Endothelial cell of umbilical vein (primary cell): ENCODE measurements around the gene RTKN2. TPM values are rescaled to one million over a fixed set of nuclear protein-coding genes. Genes with fewer than 3 reads are reported as not detected.
"Not testable (repeated sequence)": the region's sequence is repeated elsewhere in the genome, so short reads cannot be mapped to it uniquely, and the experiment has no call there.

ENCODE experiments used
- BruUV-seq: library from RNA; stranded (reverse); fragments of 400-500 nt; replicated peaks from 2 replicates; lab custom pipeline; 2021; lab: Mats Ljungman, UMichigan
- CTCF ChIA-PET: fragments of 300-600, 350-600 bp; sonication (Branson Sonifier 250); formaldehyde crosslinking; loops from one replicate; lab custom pipeline; 2021; ENCODE audit warnings: antibody characterized with exemption, inconsistent platforms; lab: Charles Lee
- POLR2A ChIA-PET: fragments of 300-600, 350-600 bp; sonication (Branson Sonifier 250); formaldehyde crosslinking; loops from one replicate; lab custom pipeline; 2021; ENCODE audit warnings: antibody characterized with exemption, inconsistent platforms; lab: Charles Lee
- DNase-seq: peaks from one replicate; pipeline ENCODE4 v3.0.0-alpha.2; 2011; ENCODE audit warnings: low read depth, low spot score
- FAIRE-seq: peaks from 2 replicates; lab custom pipeline; 2011; peaks lifted over from hg19 to GRCh38; lab: Jason Lieb, UNC
- H2AFZ ChIP-seq: 2 replicates; pipeline ENCODE4 v1.6.0; 2012; ENCODE audit warnings: low read depth, low read length, control low read depth, inconsistent platforms
- H3K27ac ChIP-seq: 2 replicates; pipeline ENCODE4 v1.5.1; 2011; ENCODE audit warnings: low read depth, mild to moderate bottlenecking, control low read depth, low read length, moderate library complexity; ENCODE audit not compliant: insufficient read depth
- H3K27me3 ChIP-seq, 2 experiments: 2 replicates each; pipeline versions ENCODE4 v1.6.0 to v1.6.1; 2011; ENCODE audit warnings: low read length in 2 of 2, mixed read lengths in 1 of 2; ENCODE audit not compliant: control insufficient read depth in 2 of 2, insufficient read depth in 2 of 2
- H3K36me3 ChIP-seq, 2 experiments: 2 replicates in 1 of 2; 3 replicates in 1 of 2; pipeline ENCODE4 v1.5.1; 2011; ENCODE audit warnings: low read length in 2 of 2, mild to moderate bottlenecking in 1 of 2, moderate library complexity in 1 of 2; ENCODE audit not compliant: control insufficient read depth in 2 of 2, insufficient read depth in 2 of 2; ENCODE audit errors: extremely low read depth in 1 of 2
- H3K4me1 ChIP-seq: 3 replicates; pipeline ENCODE4 v1.5.1; 2011; ENCODE audit warnings: mild to moderate bottlenecking, low read length; ENCODE audit not compliant: control insufficient read depth, insufficient read depth; ENCODE audit errors: extremely low read depth
- H3K4me2 ChIP-seq: 2 replicates; pipeline ENCODE4 v1.6.1; 2011; ENCODE audit warnings: low read length, control low read depth, mixed read lengths; ENCODE audit not compliant: insufficient read depth
- H3K4me3 ChIP-seq, 3 experiments: fragments of 200-600 bp in 1 of 3; sonication (generic), shearing (Covaris generic) in 1 of 3; replicated peaks in 1 of 3; 2 replicates each; pipeline ENCODE4 v1.5.1; 2011 to 2016; ENCODE audit warnings: control low read depth in 3 of 3, low read length in 3 of 3, mild to moderate bottlenecking in 2 of 3, inconsistent platforms in 1 of 3, low read depth in 1 of 3, moderate library complexity in 1 of 3; ENCODE audit not compliant: insufficient read depth in 1 of 3
- H3K79me2 ChIP-seq: 2 replicates; pipeline ENCODE4 v1.6.0; 2012; ENCODE audit warnings: low read length, inconsistent platforms; ENCODE audit not compliant: control insufficient read depth, insufficient read depth
- H3K9ac ChIP-seq: replicated peaks from 2 replicates; pipeline ENCODE3; 2011; ENCODE audit warnings: low read length, control low read depth; ENCODE audit not compliant: insufficient read depth; ENCODE audit errors: extremely low read depth
- H3K9me1 ChIP-seq: replicated peaks from 3 replicates; pipeline ENCODE4 v1.6.0; 2011; ENCODE audit warnings: mild to moderate bottlenecking, low read length; ENCODE audit not compliant: control insufficient read depth, insufficient read depth; ENCODE audit errors: extremely low read depth
- H3K9me3 ChIP-seq: replicated peaks from 2 replicates; pipeline ENCODE4 v1.5.1; 2012; ENCODE audit warnings: low read length, inconsistent platforms; ENCODE audit not compliant: control insufficient read depth, insufficient read depth
- H4K20me1 ChIP-seq: replicated peaks from 2 replicates; pipeline ENCODE3; 2011; ENCODE audit warnings: mild to moderate bottlenecking, low read length; ENCODE audit not compliant: control insufficient read depth, insufficient read depth; ENCODE audit errors: extremely low read depth
- EZH2 ChIP-seq: IDR thresholded peaks from 2 replicates; pipeline ENCODE4 v1.6.1; 2012; ENCODE audit warnings: borderline replicate concordance, low read depth, mild to moderate bottlenecking, moderate library complexity, low read length, inconsistent platforms; ENCODE audit not compliant: severe bottlenecking
- FOS ChIP-seq: IDR thresholded peaks from 2 replicates; pipeline ENCODE4 v1.6.1; 2011; ENCODE audit warnings: mild to moderate bottlenecking, low read length, moderate library complexity, borderline replicate concordance; ENCODE audit not compliant: insufficient read depth
- GATA2 ChIP-seq: IDR thresholded peaks from 2 replicates; pipeline ENCODE4 v1.7.0; 2011; ENCODE audit warnings: low read depth, mild to moderate bottlenecking, moderate library complexity, mixed read lengths, low read length; ENCODE audit not compliant: insufficient read length, insufficient read depth
- JUN ChIP-seq: IDR thresholded peaks from 2 replicates; pipeline ENCODE4 v1.6.1; 2011; ENCODE audit warnings: borderline replicate concordance, low read depth; ENCODE audit not compliant: insufficient read length, insufficient read depth
- MAX ChIP-seq: IDR thresholded peaks from 2 replicates; pipeline ENCODE4 v1.6.1; 2011; ENCODE audit not compliant: insufficient read depth, insufficient read length
- POLR2A ChIP-seq: IDR thresholded peaks from 2 replicates; pipeline ENCODE4 v1.6.1; 2012; ENCODE audit warnings: low read depth, mild to moderate bottlenecking, control low read depth, low read length
- POLR2AphosphoS5 ChIP-seq: IDR thresholded peaks from 2 replicates; pipeline ENCODE4 v1.6.1; 2012; ENCODE audit warnings: low read depth, mild to moderate bottlenecking, control low read depth, low read length, moderate library complexity; ENCODE audit not compliant: insufficient read depth
- dilution Hi-C: fragments of 300-500 bp; cut with MboI; formaldehyde crosslinking; loops from one replicate; pipeline ENCODE4 v1.15.0; 2019; ENCODE audit warnings: low sequenced_read_pairs; ENCODE audit not compliant: extremely low pct_ligation_motif_present
- intact Hi-C: fragments of 100-400 bp; cut with micrococcal nuclease; formaldehyde crosslinking; loops from one replicate; pipeline ENCODE4 v1.10.0; 2022
- polyA plus RNA-seq, 4 experiments: library from polyadenylated mRNA; depleted of rRNA in 3 of 4; stranded (reverse) in 3 of 4; unstranded in 1 of 4; fragments of >200 nt; gene quantifications; 2 replicates each; pipeline versions ENCODE4 v1.2.1 to v1.2.3, GENCODE V29; 2011 to 2012; ENCODE audit warnings: missing spikeins in 1 of 4
- total RNA-seq: library from RNA; stranded (reverse); gene quantifications from 2 replicates; pipeline ENCODE4 v1.2.3, GENCODE V29; 2021
- TF ChIP-seq, protein P1 (sequence below), 2 donors: IDR thresholded peaks; 1 replicate in 1 of 2; 2 replicates in 1 of 2; pipeline ENCODE4 v1.5.1; 2011; ENCODE audit warnings: low read length in 2 of 2, mild to moderate bottlenecking in 2 of 2, moderate library complexity in 2 of 2, control low read depth in 1 of 2, inconsistent platforms in 1 of 2, low read depth in 1 of 2; ENCODE audit not compliant: insufficient read depth in 1 of 2; ENCODE audit errors: extremely low read depth in 1 of 2

The RTKN2 gene
- total and polyA plus RNA-seq, 2 donors (not counting 3 experiments of a cell fraction or from before 2014, with no cell fraction given) = 0.65 to 4.8 TPM

DNA sequence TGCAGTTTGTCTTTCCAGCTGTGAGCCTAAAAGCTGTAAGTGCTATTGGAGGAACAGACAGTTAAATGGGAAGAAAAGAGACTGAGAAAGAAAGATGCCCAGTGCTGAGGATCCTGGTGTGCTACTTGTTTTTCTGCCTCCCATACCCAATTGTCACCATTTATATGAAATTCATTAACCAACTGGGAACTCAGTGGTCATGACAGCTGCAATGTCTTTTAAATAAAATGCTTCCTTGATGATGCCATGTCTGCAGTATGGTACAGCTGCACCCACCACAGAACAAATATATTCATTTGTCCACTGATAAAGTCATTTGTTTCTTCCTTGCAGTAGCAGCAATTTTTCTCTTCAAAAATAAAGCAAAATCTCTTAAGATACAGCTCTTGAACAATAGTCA is 15.6 kb upstream of the RTKN2 start:
- Histone ChIP-seq H3K4me1 (no peaks in the 10 kb centered on the region), H3K27ac (no peak overlapping the region), H3K79me2 (no peaks in the 10 kb centered on the region), H4K20me1 (no peaks in the 10 kb centered on the region), H3K9ac (no peak overlapping the region), H3K4me2 (no peak overlapping the region), H3K9me1 (no peaks in the 10 kb centered on the region), H3K9me3 (no peaks in the 10 kb centered on the region), H2AFZ (no peak overlapping the region), H3K36me3 (no peaks in the 10 kb centered on the region), H3K27me3 (no peaks in the 10 kb centered on the region), H3K4me3 (no peak overlapping the region)
- intact Hi-C loops = no loop called here
- CTCF ChIA-PET = interaction anchor here (1.2 to 1.5 kb wide), 2 partner anchors 19 to 130 kb away, joined by 3 to 4 read pairs; no protein-coding TSS in a partner anchor
- no peak for FAIRE-seq
- BruUV-seq = no TSS peak
- dilution Hi-C loops = no loop called here
- no peak for DNase-seq
- POLR2A ChIA-PET = no interaction called here
- TF ChIP-seq POLR2A (no peak), JUN (no peak), POLR2AphosphoS5 (no peak), FOS (no peak), EZH2 (no peak), MAX (no peak), GATA2 (no peak)
- TF ChIP-seq, protein P1, sequence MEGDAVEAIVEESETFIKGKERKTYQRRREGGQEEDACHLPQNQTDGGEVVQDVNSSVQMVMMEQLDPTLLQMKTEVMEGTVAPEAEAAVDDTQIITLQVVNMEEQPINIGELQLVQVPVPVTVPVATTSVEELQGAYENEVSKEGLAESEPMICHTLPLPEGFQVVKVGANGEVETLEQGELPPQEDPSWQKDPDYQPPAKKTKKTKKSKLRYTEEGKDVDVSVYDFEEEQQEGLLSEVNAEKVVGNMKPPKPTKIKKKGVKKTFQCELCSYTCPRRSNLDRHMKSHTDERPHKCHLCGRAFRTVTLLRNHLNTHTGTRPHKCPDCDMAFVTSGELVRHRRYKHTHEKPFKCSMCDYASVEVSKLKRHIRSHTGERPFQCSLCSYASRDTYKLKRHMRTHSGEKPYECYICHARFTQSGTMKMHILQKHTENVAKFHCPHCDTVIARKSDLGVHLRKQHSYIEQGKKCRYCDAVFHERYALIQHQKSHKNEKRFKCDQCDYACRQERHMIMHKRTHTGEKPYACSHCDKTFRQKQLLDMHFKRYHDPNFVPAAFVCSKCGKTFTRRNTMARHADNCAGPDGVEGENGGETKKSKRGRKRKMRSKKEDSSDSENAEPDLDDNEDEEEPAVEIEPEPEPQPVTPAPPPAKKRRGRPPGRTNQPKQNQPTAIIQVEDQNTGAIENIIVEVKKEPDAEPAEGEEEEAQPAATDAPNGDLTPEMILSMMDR (IDR thresholded peaks at IDR 0.05; ENCODE audit: extremely low read depth in 1 of 2, insufficient read depth in 1 of 2, low read depth in 1 of 2, low read length in 2 of 2) = no peak

- H3K9me1 ChIP-seq, BruUV-seq, intact Hi-C loops, H3K9ac ChIP-seq, H3K4me3 ChIP-seq, H4K20me1 ChIP-seq, H3K4me2 ChIP-seq, H3K4me1 ChIP-seq, POLR2A ChIA-PET, H3K27me3 ChIP-seq, H3K36me3 ChIP-seq, H3K27ac ChIP-seq, CTCF ChIA-PET, DNase-seq, H3K79me2 ChIP-seq, dilution Hi-C loops, H2AFZ ChIP-seq, H3K9me3 ChIP-seq, FAIRE-seq: not testable (repeated sequence)
Observed at GRCh38 chr10:62281348-62281747, 12.7 kb upstream of the RTKN2 start.

DNA sequence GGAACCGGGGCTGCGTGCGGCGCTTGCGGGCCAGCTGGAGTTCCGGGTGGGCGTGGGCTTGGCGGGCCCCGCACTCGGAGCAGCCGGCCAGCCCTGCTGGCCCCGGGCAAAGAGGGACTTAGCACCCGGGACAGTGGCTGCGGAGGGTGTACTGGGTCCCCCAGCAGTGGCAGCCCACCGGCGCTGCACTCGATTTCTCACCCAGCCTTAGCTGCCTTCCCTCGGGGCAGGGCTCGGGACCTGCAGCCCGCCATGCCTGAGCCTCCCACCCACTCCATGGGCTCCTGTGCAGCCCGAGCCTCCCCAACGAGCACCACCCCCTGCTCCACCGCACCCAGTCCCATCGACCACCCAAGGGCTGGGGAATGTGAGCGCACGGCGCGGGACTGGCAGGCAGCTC is 11.7 kb upstream of the RTKN2 start:
- intact Hi-C loops, BruUV-seq, POLR2A ChIA-PET: not testable (repeated sequence)

More for the DNA sequence above, 11.7 kb upstream of the RTKN2 start:
- H3K9me1 ChIP-seq, H3K4me2 ChIP-seq, H2AFZ ChIP-seq, H3K79me2 ChIP-seq, H3K4me1 ChIP-seq, dilution Hi-C loops, H3K9me3 ChIP-seq, FAIRE-seq, H3K36me3 ChIP-seq, H3K27ac ChIP-seq, H4K20me1 ChIP-seq, H3K4me3 ChIP-seq, H3K27me3 ChIP-seq, H3K9ac ChIP-seq, CTCF ChIA-PET, DNase-seq: not testable (repeated sequence)
